DMS 273 (cell line): ENCODE results near the gene IL22RA1.

ENCODE experiments used
- DNase-seq: peaks from one replicate; lab custom pipeline; 2025; ENCODE audit not compliant: unreplicated experiment; lab: John Stamatoyannopoulos, UW

IL22RA1 gene

DNA sequence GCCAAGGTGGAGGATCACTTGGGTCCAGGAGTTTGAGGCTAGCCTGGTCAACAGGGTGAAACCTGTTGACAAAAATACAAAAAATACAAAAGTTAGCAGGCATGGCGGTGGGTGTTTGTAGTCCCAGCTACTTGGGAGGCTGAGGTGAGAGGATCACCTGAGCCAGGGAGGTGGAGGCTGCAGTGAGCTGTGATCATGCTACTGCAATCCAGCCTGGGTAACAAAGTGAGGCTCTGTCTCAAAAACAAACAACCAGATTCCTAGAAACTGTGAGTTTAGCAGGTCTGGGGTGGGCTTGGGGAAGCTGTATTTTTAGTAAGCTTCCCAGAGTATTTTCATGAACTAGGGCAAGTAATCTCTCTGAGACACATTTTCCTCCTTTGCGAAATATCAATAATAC is 25.8 kb downstream of the IL22RA1 start:
- DNase-seq, result no peak

DNA sequence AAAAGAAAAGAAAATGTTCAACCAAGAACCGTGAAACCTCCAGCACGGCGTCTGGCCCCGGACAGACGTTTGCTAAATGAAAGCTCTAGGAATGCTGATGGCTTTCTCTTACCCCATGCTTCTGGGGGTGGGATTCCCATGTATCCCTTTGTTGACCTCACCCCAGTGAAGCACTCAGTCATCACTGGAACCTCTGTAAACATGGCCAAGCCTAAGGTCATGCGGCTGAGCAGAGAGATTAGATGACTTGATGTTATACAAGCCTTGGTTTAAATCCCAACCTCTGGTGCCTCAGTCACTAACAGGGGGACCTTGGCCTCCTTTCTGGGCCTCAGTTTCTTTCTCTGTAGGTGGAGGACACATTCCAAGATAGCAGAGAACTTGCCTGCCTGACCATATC is 28.2 kb downstream of the IL22RA1 start:
- no peak for DNase-seq

DNA sequence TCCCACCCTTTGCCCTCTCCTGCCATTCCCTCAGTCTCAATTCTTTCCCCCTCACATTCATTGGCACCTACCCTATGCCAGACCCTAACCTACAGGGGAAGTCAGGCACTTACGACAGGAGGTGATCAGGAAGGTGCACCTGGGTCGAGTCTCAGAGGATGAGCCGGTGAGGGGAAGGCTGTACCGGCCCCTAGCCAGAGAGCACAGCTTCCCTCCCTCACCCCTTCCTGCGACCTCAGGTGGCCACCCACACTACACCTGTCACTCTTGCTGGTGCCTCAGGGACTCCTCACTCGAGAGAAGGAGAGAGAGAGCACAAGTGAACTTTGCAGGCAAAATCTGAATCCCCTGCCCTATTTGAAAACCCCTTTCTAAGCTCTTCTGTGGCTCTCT is 29.3 kb downstream of the IL22RA1 start:
- DNase-seq, result no peak

DNA sequence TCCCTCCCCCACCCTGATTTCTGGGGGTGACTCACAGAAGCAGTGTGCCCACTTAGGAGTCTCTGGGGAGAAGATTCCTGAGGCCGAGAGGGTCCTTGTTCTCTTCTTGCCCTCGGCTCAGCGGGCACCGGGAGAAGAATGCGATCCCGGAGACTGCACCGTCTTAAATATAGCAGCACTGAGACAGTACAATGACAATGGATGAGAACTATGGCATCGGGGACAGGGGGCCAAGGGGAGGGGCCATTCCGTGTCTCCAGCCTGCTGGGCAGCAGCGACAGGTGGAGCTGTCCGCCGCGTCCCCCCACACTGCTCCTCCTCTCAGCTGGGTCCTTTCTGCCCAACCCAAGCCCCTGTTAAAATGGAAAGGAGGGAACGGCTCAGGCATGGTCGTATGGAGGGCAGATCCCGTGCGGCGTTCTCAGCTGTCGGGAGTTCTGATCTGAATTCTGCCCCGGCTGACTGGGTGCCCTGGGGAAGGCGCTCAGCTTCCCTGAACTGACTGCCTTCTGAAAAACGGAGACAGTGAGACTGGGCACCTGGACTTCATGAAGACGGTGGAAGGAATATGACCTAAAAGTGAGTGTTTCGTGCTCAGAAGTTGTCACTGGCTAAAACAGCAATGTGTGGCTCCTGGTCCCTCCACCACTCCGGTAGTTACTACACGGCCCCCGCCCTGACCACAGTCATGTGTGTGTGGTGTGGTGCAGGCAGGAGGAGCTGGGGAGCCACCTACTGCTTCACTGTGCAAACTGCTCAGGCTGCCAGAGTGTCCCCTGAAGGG is 30.8 kb downstream of the IL22RA1 start, which contains the start of gene MYOM3:
MYOM3 (minus strand) TSS at position 140 of the 784 bp plus-strand sequence. CDS start 3,499 bp downstream, outside the sequence.
- peak; percentile 81 for DNase-seq

DNA sequence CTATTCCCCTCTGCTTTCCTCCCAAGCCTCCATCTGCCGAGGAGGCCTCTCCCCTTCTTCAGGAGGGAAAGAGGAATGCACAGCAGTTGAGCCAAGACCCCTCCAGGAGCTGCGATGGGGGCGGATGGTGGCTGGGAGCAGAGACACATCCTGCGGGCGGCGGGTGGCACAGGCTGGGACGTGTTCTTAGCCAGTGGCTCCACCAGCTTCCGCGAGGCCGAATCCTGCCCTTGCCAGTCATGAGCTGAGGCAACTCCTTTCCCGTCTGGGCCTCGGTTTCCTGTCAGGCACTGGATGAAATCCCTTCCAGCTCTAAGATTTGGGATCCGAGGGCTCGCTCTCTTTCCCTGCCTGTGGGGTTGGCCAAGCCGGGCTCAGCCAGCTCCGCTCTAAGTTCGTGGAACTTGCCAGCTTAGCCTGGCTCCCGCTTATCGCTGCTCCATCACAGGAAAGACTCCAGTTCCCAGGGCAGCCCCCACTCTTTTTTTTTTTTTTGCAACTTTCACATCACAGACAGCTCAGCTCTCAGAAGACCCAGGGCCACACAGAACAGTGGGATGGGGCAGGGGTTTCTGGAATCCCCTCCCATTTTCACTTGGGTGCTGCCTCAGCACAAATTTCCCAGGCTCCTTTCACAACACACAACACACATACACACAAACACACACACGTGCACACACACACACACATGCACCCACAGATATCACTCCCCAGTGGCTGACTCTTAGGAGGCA is 31.5 kb downstream of the IL22RA1 start:
- DNase-seq, result no peak

DNA sequence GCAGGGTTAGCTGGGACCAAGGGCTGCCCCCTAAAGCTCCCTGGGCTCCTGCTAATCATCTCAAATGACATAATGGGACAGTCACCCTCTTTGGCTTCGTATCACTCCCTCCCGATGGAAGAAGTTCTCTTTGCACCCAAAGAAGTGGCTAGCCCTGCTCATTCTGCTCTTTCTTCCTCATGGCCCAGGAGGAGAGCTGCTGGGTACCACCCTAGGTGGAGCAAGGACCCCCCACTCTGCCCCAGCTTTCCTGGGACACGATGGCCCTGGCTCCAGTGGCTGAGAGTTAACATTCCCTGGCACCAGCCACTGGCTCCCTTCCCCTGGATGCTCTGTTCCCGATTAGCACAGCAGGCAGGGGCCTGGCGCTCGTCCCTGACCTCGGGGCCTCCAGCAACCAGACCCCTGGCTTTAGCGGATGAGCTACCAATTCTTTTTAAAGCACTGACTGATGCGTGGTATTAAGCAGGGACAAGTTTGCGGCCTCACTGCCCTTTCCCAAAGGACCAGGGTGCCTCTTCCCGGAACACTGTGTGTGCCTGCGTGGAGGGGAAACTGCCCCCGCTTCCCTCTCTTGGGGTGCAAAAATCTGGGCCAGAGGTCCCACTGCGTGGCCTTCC is 32.2 kb downstream of the IL22RA1 start:
- DNase-seq, result no peak

DNA sequence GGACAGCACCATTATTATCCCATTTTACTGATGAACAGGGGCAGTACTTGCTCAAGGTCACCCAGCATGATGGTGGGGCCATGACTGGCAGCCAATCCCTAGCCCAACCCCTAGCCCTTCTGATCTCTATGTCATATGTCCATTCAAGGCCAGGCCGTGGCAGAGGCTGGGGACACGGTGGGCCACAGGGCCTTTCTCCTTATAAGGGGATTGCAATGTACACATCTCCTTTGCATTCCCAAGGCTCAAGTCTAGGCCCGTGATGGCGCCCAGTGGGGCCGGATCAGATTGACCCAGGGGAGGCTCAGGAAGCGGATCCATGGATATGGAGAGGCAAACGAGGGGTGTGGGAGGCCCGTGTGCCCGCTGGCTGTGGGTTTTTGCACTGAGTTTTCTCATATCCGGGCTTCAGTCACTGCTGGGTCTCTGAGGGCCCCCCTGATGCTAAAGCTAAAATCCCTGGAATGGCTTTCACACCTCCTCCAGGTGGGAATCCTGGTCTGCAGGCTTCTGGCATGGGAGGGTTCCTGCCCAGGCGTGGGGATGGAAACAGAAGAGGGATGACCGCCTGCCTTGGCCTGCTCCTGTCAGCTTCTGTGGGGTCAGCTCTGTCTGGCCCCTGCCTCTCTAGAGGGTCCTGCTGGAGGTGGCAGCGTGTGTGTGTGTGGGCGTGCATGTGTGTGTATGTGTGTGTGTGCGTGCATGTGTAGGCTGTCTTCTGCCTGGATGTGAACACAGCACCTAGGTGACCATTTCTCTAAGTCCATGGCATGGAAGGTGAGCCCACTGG is 33.1 kb downstream of the IL22RA1 start:
- no peak for DNase-seq

DNA sequence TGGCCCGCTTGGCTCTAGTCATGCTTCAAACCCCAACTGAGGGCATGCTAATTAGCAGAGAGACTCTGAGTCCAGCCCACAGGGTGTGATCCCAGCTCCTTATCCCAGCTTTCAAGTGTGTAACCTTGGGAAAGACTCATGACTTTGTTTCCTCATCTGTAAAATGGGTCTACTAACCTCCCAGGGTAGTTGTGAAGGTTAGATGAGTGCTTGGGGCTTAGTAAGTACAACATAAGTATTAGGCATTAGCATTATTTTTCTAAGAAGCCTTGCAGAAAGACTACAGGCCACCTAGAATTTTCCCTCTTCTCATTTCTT is 33.8 kb downstream of the IL22RA1 start:
- no peak for DNase-seq

DNA sequence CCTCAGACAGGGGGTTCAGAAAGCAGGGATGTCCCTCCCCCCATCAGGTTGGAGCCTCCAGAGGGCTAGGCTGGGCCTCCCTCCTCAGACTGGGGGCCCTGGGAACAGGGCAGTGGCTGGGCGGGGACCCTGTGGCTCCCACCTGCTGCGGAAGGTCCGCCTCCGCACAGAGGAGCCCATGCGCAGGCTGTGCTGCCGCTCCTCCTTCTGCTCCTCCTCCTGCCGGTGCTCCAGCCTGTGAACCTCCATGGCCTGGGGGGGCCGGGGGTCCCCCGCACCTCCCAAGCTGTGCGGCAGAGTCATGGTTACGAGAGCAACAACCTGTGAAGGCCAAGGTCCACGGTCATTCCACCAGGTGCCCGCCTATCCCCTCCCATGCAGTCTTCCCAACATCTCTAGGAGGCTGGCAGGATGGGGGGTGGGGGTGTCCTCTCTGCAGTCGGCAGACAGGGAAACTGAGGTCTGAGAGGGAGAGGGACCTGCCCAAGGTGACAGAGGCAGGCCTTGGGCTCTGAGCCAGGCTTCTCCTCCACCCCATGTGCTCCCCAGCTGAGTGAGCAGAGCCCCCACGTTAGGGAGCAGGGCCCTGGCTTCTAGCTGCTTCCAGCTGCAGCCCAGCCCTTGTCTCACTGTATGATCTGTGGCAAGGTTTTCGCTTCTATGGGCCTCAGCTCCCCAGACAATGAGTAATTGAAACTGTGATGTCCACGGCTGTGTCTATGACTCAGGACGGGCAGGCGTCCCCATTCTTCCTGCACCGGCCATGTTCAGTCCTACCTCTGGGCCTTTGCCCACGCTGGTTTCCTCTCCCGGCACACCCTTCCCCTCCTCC is 34.4 kb downstream of the IL22RA1 start:
- no peak for DNase-seq

DNA sequence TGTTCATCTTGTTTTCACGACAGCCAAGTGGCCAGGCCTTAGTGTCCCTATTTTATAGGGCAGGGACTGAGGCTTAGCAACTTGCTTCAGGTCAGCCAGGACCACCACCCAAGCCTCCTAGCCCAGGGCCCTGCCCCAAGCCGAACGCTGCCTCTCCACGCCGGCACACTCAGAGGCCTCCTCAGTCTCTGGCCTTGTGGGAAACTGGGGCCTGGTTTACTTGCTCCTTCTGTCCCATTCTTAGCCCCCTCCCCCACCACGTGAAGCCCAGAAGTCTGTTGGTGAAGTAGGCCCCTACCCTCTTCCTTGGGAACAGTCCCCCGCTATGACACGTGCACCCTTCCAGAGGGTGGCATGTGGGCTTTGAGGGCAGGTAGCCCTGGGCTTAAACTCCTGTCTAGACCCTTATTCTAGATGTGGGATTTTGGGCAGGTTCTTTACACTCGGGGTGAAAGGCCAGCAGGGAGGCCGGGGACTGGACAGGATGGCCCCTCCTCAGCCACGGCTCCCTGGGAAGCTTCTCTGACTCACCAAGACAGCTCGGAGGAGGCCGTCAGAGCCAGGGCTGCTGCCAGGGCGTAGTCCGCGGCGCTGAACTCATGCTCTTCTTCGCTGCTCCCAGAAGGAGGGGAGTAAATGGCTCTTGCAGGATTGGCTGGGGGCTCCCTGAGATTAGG is 35.3 kb downstream of the IL22RA1 start:
- no peak for DNase-seq

DNA sequence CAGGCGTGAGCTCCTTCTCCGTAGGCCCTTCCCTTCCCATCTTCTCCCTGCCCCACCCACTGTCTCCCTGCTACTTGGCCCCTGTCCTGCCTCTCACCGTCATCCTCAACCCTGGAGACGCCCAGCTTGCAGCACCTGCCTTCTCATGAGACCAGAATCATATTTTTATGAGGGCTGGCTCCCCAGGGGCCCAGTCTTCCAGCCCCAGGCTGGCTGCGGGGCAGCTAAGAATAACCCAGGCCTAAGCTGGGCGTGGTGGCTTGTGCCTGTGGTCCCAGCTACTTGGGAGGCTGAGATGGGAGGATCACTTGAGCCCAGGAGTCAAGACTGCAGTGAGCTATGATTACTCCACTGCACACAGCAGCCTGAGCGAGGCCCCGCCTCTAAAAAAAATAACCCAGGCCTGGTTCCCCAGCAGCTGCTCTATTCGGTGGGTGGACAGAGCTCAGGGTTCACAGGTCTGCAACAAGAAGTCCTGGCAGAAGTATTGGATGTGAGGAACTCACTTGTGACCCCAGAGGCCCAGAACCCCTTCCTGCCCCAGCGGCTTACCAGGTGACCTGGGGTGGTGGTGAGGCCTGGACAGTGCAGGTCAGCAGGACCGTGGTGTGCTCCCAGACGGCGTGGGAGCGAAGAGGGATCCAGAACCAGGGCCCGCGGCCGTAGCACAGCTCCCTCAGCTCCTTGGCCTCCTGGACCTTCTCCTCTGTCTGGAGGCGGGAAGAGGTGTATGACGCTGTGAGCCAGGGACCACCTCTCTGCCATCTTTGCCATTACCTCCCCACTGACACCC is 37.4 kb downstream of the IL22RA1 start:
- no peak for DNase-seq

DNA sequence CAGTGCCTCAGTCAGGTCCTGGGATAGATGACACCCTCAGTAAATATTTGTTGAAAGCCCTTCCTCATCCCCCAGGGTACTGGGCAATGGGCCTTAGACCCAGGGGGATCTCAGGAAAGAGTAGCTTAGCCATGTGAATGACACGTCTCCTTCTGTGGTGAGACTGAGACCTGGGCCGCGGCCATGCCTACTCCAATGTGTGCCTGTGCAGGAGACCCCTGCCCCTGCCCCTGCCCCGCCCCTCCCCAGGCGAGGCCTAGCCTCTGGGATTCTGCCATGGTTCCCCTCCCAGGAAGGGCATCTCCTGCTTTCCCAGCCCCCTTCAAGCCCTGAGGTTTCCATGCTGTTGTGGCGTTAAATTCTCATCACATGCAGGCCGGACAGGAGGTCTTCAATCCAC is 38.1 kb downstream of the IL22RA1 start:
- no peak for DNase-seq

DNA sequence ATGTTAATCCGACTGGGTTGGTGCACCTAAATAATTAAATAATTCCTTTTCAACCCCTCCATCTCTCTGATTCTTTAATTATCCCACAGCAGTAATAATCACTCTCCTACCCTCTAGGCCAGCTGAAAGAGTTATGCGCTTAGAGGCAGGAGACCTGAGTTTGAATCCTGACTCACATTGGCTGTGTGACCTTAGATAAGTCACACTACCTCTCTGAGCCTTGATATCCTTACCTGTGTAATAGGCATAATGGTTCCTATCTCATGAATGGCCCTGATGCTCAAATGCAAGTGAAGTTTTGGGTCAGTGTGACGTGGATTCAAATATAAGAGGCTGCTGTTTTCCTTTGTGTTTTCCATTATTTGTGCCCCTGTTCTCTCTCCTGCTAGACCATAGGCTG is 39.1 kb downstream of the IL22RA1 start:
- DNase-seq, result no peak

DNA sequence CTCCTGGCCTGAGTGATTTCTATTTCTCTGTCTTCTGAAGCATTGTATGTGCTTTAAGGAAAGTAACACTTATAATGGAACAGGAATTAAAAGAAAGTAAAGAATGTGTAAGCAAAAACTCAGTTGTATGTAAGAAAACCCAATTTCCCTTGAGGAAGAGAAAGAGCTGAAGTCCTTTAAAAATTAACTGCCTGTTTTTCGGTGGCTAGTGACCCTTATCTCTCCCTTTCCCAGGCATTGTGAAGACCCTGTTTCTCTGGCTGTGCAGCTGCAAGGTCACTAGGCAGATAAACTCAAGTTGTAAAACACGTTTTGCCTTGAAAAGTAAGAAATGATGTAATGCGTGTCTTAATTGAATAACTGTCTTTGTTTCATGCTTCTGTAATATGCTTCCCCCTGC is 39.5 kb downstream of the IL22RA1 start:
- DNase-seq, result no peak

DNA sequence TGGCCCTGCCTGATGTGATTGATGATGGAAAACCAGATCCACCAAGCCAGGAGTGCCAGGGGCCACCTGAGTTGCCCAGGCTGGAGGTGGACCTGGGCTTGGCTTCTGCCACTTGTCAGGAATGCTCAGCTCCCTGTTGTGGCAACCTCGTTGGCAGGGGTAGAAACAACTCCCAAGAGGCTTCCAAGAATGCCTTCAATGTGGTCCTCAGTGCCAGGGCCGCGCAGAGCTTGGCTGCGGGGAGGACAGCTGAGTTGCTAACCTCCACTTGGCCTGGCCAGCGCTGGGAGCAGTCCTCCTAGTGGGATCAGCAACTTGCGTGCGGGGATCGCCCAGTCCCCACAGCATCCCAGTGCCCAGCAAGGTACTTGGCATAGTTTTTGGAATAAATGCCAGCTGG is 40.0 kb downstream of the IL22RA1 start:
- DNase-seq, result no peak

DNA sequence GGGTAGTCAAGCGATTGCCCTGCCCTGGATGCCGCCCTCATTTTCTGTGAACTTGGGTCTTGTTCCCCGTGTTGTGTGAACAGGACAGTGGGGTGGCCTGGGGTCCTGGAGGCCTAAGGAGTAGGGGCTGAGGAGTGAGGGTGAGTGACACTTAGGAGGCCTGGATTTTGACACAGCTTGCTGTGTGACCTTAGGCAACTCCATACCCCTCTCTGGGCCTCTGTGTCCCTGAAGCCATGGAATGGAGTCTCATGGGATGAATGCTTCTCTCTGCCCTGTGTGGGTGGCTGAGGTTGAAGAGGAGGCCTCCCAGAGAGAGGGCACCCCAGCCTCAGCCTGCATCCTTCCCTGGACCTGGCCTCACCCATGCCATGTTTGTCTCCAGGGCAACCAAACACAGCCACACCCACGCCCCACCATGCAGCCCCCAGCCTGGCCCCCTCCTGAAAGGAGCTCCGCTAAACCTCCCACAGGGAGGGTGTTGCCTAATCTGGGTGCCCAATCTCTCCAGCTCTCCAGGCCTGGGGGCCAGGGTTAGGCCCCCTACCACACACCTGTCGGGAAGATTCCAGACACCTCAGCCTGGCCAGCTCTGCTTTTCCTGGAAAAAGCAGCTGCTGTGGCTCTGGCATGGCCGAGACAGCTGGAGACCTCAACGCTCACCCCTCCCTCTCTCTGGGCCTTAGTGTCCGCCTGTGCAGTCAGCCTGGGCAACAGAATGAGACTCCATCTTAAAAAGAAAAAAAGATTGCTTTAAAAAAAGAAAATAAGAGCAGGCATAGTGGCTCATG is 40.9 kb downstream of the IL22RA1 start:
- peak; percentile 12 for DNase-seq

DNA sequence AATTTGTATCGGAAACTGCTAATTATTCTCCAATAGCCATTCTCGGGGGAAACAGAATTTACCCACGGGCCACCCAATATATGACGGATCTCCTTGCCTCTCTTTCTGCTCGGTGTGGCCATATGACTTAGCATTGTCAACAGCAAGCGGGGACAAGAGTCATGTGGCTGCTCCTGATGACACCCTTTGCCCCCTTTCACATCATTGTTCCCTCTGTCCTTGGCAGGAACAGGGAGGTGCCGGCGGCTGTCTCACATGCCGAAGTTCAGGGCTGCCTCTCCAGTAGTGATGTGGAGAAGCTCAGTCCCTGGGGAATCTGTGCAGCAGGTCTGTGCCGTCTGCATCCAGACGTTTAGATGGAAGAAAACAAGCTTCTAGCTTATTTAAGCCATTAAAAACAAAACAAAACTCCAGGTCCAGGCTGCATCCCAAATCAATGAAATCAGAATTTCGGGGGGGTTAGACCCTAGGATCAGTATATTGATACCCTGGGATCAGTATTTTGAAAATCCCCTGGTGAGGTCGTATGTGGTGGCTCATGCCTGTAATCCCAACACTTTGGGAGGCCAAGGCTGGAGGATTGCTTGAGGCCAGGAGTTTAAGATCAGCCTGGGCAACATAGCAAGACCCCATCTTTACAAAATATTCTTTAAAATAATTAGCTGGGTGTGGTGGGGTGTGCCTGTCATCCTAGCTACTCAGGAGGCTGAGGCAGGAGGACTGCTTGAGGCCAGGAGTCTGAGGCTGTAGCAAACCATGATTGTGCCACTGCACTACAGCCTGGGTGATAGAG is 41.8 kb downstream of the IL22RA1 start:
- no peak for DNase-seq
